Measurements from ENCODE around the gene SYNPO.

The SYNPO gene

DNA sequence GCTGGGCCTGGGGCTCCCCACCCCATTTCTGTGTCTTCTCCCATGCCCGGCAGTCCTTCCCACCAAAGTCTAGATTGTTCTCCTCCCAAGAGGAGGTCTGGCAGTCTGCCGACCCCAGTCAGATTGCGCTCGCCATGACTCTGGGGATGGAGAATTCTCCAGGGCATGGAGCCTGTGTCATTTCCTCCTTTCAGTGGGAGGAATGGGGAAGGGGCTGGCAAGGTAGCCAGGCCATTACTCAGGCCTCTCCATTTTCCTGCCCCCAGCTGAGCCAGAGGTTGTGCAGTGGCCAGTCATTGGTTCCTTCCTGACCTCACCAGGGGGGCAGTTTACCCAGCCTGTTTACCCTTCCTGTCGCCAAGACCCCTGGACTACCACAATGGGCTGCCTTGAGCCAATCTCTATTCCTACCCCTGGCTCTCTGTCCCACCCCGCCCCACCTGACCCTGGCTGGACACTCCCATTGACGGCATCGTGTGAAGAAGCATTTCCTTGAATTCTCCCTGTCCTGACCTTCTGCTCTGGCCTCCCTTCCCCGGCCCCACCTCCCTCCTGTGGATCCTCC lies 628 bp downstream of the SYNPO start:
- DNase-seq (ENCODE audit: low spot score) = no peak

DNA sequence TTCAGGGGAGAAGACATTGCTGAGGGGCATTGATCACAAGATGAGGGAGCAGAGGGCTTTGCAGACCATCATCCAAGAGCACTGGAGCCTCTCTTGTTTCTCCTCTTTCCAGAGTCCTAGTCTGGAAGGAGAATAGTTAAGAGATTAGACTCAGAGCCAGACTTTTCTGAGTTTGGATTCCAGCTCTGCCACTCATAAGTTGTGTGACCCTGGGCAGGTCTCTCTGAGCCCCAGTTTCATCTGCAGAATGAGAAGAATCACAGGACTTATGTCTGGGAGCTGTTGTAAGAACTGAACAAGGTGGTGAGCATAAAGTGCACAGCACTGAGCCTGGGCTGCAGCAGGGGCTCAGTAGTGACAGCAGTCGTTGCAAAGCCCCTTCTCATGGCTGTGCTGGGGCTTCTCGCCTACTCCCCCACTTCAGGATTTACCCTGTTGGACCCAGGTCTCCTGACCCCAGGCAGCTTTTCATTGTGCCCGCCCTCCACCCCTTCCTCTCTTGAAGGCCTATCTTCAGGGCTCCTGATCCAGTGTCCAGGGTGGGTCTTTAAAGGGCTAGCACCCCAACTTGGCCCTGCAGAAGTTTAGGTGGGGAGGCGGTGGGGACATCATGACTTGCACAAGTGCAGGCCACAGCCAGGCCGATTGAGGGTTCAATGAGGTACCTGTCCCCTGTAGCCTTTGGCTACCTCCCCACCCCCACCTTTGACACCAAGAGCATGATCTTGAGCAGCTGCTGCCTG lies 1.5 kb downstream of the SYNPO start:
- DNase-seq (ENCODE audit: low spot score) = no peak

DNA sequence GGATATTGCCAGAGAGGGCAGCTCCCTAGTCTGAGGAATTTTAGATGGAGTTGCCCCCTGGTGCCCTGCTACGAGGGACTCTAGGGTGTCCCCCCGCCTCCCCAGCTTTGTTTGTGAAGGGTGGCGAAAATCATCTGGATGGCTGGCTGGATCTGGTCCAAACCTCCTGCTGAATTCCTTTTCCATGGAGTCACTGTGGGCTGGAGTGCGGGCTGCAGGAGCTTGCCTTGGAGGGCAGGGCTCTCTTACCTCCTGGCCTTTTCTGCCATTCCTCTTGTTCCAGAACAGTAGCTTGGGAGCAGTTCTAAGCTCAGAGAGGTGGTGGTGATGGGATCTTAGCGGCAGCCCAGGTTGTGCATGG lies 2.1 kb downstream of the SYNPO start:
- DNase-seq (ENCODE audit: low spot score) = peak; percentile 92

DNA sequence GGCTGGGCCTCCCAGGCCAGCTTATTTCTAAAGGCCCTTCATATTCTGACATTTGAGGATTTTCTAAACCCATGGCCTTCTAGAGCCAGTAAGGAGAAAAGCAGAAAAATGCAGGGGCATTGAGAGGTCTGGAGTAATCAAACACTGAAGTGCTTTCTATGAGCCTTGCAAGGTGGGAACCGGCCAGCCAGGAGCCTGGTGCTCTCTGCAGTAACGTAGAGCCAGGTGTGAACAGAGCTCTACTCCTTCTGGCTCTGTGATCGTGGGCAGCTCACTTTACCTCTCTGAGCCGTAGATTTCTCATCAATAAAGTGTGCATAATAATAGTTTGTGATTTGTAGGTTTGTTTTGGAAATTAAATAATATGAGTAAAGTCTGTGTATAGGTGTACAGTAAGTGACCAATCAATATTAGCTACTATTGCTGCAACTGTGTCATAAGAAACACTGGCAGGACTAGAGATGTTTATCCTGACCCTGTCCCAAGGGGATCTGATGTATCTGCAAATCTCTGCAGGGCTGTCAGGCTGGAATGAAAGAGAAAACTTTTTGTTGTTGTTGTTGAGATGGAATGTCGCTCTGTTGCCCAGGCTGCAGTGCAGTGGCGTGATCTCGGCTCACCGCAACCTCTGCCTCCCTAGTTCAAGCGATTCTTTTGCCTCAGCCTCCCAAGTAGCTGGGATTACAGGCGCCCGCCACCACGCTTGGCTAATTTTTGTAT lies 2.7 kb downstream of the SYNPO start:
- no peak for DNase-seq (ENCODE audit: low spot score)

DNA sequence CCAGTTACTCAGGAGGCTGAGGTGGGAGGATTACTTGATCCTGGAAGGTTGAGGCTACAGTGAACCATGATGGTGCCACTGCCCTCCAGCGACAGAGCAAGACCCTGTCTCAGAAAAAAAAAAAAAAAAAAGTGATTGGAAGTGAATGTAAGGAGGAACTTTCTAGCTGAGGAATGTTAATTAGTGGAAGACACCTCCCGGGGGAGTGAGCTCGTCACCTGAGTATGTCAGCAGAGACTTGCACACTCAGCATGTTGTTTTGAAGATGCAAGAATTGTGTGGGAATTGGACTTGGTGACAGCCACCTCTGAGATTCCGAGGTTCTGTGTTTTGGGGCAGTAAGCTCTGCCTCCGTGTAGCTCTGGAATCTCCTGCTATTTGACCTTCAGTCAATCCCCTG lies 3.6 kb downstream of the SYNPO start:
- no peak for DNase-seq (ENCODE audit: low spot score)

DNA sequence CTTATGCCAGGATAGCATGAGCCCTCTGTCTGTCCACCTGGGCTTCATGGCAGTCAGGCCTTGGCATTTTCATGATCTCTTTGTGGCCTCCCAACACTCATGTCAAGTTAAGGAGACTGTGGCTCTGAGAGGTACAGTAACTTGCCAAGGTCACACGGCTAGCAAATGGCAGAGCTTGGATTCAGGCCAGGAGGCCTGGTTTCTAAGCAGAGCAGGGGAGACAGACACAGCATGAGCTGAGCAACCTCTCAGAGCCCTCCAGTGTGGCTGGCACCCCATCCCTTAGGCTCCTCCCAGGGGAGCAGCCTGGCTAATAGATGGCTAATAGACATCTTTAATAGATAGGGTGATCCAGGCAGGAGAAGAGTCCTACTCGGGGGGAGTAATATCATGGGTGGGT lies 4.1 kb downstream of the SYNPO start:
- no peak for DNase-seq (ENCODE audit: low spot score)

DNA sequence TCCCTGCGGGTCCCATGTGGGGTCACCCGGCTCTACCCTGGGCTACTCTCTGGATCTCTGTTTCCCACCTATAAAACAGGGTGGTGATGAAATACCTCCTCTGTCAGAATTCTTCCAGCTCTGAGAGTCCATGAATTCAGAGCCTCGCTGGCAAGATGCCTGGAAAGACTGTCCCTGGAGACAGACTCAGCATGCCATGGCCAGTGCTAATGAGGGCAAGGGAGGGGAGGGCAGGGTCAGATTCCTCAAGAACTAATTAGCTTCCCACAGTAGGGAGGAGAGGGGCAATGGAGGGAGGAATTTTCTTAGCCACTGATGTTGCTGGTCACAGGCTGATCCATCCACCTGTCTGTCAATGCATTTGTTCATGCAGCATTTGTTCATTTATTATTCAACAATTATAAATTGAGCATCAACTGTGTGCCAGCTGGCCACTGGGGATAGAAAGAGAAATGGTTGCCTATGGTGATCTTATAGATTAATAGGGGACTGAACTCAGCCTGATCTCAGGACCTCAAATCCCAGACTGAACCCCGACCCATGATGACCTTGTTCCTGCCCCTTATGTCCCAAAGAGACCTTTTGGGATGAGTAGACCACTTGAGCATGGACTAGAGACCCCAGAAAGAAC lies 4.7 kb downstream of the SYNPO start:
- peak; percentile 84 for DNase-seq (ENCODE audit: low spot score)

DNA sequence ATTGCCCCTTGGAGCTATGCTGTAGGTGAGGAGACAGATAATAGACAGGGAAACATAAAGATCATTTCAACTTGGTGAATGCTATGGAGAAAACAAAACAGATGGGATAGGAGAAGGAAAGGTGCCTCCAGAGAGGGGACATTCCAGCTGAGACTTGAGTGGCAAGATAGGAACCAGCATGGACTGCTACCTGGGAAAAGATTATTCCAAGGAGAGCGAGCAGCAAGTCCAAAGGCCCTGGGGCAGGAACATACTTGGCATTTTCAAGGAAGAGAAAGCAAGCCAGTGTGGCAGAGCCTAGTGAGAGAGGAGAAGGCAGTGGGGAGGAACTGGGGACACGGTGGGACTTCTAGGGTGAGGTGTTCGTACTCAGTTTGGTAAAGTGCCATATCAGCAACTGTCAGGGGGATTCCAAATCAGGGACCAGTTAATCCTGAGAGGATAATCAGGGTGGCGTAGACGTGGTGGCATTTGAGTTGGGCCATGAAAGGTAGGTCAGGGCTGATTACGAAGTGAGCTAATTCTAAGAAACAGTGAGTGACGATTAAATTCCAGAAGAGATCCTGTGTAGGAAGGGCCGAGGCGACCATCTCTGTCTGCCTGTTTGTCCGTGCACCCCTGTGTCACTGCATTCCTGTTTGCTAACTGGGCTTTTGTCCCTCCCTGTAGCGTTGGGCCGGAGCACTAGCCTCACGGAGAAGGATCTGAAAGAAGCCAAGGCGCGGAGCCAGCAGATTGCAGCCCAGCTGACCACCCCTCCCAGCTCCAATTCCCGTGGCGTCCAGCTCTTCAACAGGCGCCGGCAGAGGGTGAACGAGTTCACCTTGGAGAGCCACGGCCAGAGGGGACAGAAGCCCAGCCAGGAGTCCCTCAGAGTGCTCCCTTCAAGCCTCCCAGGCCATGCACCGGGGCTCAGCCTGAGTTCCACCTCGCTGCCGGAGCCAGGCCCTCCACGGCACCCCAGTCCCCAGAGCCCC lies 7.1 kb downstream of the SYNPO start:
- DNase-seq (ENCODE audit: low spot score) = no peak

DNA sequence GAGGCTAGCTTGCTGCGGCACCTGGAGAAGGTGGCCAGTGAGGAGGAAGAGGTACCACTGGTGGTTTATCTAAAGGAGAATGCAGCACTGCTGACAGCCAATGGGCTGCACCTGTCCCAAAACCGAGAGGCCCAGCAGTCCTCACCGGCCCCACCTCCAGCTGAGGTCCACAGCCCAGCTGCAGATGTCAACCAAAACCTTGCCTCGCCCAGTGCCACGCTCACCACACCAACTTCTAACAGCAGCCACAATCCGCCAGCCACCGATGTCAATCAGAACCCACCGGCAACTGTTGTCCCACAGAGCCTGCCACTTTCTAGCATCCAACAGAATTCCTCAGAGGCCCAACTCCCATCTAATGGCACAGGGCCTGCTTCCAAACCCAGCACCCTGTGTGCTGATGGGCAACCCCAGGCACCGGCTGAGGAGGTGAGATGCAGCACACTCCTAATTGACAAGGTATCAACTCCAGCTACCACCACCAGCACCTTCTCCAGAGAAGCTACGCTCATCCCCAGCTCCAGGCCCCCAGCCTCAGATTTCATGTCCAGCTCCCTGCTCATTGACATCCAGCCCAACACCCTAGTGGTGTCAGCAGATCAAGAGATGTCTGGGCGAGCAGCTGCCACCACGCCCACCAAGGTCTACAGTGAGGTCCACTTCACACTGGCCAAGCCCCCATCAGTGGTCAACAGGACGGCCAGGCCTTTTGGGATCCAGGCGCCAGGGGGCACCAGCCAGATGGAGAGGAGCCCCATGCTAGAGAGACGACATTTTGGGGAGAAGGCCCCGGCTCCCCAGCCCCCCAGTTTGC lies 8.0 kb downstream of the SYNPO start:
- DNase-seq (ENCODE audit: low spot score) = no peak

DNA sequence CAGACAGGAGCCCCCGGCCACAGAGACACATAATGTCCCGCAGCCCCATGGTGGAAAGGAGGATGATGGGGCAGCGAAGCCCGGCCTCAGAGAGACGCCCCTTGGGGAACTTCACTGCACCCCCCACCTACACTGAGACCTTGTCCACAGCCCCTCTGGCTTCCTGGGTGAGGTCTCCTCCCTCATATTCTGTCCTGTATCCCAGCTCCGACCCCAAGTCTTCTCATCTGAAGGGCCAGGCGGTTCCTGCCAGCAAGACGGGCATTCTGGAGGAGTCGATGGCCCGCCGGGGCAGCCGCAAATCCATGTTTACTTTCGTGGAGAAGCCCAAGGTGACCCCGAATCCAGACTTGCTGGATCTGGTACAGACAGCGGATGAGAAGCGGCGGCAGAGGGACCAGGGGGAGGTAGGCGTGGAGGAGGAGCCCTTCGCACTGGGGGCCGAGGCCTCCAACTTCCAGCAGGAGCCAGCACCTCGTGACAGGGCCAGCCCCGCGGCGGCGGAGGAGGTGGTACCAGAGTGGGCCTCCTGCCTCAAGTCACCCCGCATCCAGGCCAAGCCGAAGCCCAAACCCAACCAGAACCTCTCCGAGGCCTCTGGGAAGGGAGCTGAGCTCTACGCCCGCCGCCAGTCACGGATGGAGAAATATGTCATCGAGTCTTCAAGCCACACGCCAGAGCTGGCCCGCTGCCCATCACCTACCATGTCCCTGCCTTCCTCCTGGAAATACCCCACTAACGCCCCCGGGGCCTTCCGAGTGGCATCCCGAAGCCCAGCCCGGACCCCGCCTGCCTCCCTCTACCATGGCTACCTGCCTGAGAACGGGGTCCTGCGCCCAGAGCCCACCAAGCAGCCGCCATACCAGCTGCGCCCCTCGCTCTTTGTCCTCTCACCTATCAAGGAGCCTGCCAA lies 8.9 kb downstream of the SYNPO start:
- no peak for DNase-seq (ENCODE audit: low spot score)

DNA sequence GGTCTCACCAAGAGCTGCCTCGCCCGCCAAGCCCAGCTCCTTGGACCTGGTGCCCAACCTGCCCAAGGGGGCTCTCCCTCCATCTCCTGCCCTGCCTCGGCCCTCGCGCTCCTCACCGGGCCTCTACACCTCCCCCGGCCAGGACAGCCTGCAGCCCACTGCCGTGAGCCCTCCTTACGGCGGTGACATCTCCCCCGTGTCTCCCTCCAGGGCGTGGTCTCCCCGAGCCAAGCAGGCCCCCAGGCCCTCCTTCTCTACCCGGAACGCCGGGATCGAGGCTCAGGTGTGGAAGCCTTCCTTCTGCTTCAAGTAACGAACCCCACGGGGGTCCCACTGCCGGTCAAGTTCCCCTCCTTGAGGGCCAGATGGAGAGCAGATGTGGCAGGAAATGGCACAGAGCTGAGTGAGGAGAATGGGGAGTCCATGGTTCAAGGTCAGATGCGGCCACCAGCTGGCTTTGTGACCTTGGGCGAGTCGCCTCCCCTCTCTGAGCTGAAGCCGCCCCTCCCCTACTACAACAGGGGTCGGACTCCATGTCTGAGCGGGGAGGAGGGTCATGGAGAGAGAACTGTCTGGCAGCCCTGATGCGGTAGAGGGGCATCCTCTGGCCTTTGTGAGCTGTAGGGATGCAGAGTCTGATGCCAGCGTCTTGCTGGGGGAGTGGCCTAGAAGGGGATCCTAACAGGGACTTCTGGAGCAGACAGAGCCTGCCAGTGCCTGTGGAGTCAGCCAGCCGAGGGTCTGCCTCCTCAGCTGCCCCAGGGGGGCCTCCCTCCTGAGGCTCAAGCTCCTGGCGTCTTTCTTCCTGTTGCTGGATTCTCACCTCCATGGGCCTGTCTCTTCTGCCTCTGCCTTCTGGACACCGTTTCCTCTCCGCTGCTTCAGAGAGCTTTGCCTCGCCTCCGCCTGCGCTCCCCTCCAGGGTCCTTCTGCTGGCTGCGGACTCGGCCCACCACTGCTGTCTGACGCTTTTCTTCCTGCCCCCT lies 9.9 kb downstream of the SYNPO start:
- no peak for DNase-seq (ENCODE audit: low spot score)

DNA sequence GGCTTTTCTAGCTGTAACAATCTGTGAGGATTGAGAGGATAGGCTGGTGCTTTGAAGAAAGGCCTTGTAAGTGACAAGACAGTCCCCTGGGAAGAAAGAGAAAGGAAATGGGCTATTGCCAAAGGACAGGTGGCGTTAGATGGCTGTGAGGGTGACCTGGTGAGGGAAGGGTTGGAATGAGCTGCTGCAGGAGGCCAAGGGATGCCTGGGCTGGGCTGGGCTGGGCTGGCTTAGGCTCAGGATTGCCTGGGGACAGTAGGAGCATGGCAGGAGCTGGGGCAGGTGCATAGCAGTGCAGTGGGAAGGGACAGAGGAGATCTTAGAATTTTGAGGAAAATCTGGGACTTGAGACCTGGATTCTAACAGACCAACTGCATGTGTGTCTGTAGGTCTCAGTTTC lies 10.9 kb downstream of the SYNPO start:
- DNase-seq (ENCODE audit: low spot score) = no peak

DNA sequence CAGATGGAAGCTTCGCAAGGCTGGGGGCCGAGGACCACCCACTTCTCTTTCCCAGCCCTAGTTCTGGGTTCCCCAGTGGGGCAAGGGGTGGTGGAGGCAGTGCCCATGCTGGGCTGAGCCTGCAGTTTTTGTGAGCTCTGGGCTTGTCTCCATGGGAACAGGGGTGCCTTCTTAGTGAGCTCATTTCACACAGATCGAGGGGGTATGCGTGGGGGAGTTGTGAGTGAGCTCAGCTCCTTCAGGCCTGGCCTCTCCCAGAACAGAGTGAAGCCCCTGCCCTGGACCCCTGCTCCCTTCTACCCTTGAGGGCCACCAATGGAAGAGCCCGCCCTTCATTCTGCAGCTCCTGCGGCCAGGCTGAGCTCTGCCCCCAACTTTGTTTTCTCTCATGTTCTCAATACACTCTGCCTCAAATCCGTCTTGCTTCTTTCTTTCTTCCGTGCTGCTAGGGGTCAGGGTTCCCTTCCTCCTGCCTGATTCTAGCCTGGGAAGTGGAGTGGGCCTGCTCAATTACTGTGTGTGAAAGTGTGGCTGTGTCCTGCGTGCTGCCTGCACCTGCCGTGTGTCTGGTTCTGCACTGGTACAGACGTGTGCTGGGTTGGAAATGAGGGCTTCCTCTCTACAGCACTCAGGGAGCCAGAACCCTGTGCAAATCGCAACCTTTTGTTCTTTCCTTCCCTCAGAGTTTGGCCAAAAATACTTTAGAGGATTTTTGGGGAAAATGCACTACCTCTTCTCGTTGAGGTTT lies 11.6 kb downstream of the SYNPO start:
- no peak for DNase-seq (ENCODE audit: low spot score)

DNA sequence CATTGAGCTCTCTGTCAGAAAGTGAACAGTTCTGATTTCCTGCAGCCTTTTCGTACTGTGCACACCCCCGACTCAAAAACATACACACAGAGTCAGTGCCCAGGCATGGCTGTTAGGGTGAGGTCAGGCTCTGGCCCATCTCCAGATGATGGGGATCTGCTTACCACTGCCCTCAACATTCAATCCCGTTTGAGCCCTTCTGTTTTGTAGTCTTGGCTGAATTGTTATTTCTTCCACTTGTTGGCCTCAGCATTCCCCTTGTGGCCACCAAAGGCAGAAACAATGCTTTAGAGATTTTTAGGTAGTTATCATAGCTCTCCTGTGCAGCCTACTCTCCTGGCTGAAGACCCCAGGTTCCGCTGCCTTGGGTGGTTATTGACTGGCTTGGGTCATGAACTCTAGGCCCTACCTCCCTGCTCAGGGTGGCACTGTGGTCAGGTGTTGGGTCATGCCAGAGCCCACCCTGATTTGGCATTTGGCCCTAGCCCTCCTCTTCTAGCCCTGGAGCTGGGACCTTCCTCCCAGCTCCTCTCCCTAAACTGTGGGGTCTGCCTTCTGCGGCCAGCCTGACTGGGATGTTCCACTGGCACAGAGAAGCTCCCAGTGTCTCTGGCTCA lies 12.8 kb downstream of the SYNPO start:
- peak; percentile 63 for DNase-seq (ENCODE audit: low spot score)

DNA sequence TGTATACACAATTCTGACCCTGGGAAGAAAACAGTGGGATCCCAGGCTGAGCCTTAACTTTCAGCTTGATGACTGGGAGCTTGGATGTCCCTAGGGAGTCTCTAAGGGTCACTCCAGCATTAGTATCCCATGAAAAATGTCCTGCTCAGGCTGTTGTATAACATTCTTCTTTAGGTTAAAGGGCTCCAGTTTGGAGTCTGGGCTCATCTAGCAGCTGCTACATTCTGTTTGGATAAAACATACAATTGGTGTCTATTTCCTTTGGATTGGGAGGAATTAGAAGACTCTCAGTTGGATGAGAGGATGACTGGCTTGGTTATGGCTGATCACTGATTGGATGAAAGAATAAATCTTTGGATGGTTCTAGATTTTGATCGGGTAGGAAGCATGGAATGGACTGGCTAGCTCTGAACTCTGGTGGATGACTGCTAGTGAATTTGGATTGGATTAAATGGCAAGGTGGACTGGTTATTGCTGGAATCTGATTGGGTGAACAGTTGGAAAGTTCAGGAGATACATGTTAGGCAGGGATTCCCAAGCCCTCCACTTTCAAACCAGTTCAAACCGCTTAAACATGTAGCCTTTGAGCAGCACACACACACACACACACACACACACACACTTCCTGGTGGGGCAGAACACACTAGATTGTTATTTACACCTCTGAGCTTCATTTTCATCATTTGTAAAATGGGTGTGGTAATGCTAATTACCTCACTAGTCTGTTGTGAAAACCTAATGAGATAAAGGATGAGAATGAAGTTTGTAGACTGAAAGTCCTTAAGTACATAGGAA lies 13.5 kb downstream of the SYNPO start:
- peak; percentile 94 for DNase-seq (ENCODE audit: low spot score)

DNA sequence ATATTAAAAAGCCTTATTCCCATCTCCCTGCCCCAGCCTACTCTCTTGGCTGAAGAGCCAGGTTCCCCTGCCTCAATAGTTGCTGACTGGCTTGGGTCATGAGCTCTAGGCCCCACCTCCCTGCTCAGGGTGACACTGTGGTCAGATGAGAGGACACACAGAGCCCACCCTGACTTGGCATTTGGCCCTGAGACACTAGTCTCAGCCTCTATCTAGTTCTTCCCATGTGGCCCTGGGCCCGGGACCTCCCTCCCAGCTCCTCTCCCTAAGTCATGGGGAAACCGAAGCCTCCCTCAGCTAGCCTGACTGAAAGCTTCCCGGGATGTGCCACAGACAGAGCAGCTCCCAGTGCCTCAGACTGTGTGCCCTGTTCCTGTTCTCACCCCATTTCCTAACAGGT lies 14.8 kb downstream of the SYNPO start:
- no peak for DNase-seq (ENCODE audit: low spot score)
